PC-3 (cell line): Measurements from ENCODE around the gene SYCP3.

Experiments used
- CTCF ChIP-seq: fragments of 300-600 bp; sonication (generic); conservative IDR thresholded peaks from 2 replicates; pipeline ENCODE4 v1.5.1; 2017; ENCODE audit warnings: antibody characterized with exemption, low read depth, mild to moderate bottlenecking, low read length
- EZH2phosphoT487 ChIP-seq: fragments of 300-600 bp; sonication (generic); IDR thresholded peaks from 2 replicates; pipeline ENCODE4 v1.6.1; 2018; ENCODE audit warnings: mild to moderate bottlenecking, antibody characterized with exemption, low read length, borderline replicate concordance

DNA sequence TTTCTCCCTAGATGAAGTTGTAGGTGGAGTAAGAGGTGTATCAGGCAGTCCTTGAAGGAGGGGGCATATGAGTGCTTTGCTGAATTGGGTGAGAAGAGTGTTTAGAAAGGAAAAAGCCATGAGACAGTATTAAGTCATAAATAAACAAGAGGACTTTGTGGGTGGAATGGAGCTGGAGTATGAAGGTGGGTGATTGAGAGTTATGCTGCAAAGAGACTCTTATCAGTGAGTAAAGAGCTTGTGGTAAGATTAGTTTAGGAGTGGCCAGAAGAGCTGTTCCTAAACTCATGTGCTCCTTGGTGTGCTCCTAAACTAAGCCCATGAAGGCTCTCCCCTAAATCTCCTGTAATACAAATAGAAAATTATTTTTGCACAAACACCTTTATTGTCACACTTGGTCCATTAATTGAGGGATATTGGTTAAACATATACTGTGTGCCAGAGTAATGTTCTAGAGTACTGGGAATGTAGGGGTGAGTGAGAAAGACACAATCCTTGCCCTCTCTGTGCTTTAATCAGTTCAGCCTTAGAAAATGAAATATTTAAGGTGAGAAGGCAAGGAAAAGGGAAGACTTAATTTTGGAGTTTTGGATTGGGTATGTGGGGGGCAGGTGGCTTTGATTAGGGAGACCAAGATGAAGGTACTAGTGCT is 32.0 kb downstream of the SYCP3 start:
- no peak for TF ChIP-seq CTCF
- TF ChIP-seq EZH2phosphoT487, result no peak
